ENCODE results near the gene AREG.

Gene AREG

GRCh38 chr4:74456056-74456744, 11.3 kb downstream of the AREG start:
- no peak for DNase-seq (ENCODE audit: extremely low spot score, insufficient read length, low read depth)
- FAIRE-seq = no peak

DNA sequence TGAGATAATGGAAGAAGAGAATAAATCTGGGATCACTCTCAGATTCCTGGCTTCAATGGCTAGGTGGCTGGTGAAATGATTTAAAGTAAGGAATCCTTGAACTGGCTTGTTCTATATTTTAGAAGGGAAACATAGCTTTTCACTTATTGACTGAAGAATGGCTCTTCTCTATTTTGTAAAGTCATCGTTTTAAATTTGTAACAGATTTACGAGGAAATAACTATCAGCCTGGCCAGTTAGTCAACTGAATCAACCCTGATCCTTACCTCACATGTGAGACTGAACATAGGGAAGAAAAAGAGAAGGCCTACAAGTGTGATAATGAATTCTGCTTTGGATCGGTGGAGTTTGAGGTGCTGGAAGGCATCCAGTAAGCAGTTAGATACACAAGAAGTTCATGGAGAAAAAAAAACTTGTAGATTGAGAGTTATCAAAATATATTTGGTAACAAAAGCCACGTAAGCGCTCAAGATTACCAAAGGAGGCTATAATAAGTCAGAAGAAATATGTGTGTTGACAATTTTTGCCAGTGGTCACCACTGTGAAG, 12.0 kb downstream of the AREG start:
- DNase-seq (ENCODE audit: extremely low spot score, insufficient read length, low read depth) (no peak), FAIRE-seq (no peak)

DNA sequence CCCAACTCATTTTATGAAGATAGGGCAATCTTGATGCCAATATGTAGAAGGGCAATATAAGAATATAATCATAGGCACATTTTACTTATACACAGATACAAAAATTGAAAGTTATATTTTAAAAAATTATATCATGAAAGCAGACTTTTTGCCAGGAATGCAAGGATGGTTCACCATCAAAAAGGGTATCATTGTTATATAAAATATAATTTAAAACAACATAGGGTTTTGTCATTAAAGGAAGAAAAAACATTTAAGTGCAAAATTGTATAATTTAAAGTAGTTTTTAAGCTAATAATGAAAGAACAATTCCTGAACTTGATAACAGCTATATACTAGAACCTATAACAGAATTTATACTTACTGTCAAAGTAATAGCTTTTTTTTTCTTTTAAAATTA, 15.9 kb downstream of the AREG start:
- FAIRE-seq (no peak), DNase-seq (ENCODE audit: extremely low spot score, insufficient read length, low read depth) (no peak)

DNA sequence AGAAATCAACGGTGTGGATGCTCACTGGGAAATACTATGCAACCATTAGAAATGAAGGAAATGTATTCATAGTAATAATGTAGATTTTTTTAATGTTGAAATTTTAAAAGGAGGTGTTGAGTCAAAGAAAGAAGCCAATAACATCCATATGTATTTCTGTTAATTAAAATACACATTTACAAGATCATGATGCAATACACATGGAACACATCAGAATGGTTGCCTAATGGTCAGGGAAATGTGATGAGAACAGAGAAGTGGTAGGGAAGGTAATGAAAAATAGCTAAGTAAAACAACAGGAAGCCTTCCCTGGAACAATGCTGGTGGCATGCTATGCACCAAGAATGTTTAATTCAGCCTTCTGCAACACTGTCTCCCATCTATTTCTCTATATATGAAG, 18.2 kb downstream of the AREG start:
- DNase-seq (ENCODE audit: extremely low spot score, insufficient read length, low read depth) = no peak
- FAIRE-seq = no peak

GRCh38 chr4:74464291-74464690, 19.4 kb downstream of the AREG start:
- FAIRE-seq = no peak
- no peak for DNase-seq (ENCODE audit: extremely low spot score, insufficient read length, low read depth)

GRCh38 chr4:74466242-74466641, 21.3 kb downstream of the AREG start:
- no peak for FAIRE-seq

GRCh38 chr4:74471264-74471663, 26.3 kb downstream of the AREG start:
- DNase-seq (ENCODE audit: extremely low spot score, insufficient read length, low read depth) = no peak
- FAIRE-seq = no peak

More at GRCh38 chr4:74466242-74466641, 21.3 kb downstream of the AREG start:
- no peak for DNase-seq (ENCODE audit: extremely low spot score, insufficient read length, low read depth)

DNA sequence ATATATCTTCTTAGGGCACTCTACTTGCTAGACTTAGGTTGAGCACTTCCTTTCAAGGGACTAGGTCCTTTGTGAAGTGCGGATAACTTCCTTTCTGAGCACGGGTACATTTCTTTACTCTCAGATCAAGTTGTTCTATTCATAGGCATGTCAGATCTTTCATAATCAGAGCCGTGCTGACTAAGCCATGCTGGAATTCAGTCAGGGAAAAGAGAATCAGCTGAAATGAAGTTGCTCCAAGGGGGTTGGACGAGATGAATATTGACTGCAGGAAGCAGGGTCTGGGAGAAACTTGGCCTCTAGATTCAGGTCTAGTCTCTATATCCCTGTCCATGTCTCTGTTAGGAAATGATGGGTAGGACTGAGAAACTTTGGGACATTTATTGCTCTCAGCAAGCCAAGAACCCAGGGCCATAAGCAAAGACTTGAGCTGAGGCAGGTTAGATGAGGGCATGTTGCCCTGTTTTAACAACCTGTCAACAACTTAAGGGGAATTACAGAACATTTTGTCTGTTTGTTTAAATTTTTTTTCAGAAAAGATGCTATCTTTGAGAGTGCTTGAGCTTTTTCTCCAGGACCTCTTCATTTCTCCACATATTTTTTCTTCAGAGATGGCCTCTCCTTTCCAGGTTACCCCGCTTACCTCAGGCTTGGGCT, 28.3 kb downstream of the AREG start:
- DNase-seq (ENCODE audit: extremely low spot score, insufficient read length, low read depth) = no peak

GRCh38 chr4:74474345-74475090, 29.6 kb downstream of the AREG start:
- DNase-seq (ENCODE audit: extremely low spot score, insufficient read length, low read depth) (no peak), FAIRE-seq (no peak)

More for the DNA sequence above, 28.3 kb downstream of the AREG start:
- no peak for FAIRE-seq

DNA sequence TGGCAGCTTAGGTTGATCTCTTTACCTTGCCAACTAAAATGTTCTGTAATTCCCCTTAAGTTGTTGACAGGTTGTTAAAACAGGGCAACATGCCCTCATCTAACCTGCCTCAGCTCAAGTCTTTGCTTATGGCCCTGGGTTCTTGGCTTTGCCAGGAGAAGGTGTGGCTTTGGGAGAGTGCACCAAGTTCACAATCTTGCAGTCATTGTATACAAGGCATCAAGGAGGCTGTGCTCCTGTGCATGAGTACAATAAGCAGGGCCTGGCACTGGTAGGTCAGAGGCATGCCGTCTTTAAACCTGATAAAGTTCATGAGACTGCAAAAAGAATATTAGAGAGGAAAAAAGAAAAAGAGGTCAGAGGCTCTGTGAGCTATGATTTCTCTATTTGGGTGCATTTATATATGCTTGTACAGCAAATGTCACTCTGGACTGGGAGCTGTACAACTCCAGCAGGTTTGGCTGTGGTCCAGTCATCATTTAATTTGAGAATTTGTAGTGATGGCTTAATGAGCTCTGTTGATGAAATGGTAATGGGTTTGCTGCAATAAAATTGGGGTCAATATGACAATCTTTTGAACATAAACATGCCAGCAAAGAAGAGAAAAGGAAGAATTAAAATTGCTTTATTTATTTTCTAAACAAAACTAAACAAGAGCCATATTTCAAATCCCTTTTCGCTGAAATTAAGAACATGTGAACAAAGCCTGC, 30.3 kb downstream of the AREG start:
- FAIRE-seq = no peak
- no peak for DNase-seq (ENCODE audit: extremely low spot score, insufficient read length, low read depth)

- no peak for FAIRE-seq
- no peak for DNase-seq (ENCODE audit: extremely low spot score, insufficient read length, low read depth)
Observed at GRCh38 chr4:74475946-74476345, 31.0 kb downstream of the AREG start.

DNA sequence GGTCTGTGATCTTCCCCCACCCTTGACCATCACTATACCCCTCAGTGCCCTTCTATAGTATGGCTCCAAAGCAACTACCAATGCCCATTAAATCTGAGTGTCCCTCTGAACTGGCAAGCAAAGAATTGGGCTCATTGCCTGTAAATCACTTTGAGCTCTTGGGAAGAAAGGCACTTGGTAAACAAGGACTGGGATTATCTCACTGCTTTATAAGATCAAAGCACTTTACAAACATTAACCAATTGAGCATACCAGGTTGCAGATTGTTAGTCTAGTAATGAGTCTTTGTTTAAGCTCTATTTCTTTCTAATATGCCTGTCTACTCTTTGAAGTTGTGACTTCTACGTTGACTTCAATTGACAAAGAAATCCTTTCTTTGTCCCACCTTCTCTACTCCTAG, 34.1 kb downstream of the AREG start:
- no peak for DNase-seq (ENCODE audit: extremely low spot score, insufficient read length, low read depth)
- FAIRE-seq = no peak

DNA sequence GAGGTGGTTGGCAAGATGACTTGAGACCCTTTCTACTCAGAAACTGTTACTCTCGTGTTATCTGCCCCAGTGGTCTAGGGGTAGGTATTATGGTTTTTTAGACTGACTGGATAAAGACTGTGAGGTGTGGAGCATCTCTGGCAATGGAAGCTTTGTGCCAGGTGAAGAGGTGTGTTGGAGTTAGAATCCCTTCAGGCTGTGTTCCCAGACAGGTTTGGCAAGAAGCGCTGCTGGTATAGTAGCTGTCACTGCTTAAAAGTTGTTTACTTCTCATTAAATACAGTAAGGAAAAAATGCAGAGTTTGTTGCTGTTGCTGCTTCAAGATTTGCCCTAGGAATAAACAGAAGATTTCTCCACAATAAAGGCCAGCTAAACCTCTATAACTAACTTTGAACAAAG, 35.3 kb downstream of the AREG start:
- DNase-seq (ENCODE audit: extremely low spot score, insufficient read length, low read depth) (no peak), FAIRE-seq (no peak)

GRCh38 chr4:74481891-74482609, 37.1 kb downstream of the AREG start:
- no peak for FAIRE-seq

GRCh38 chr4:74483226-74483911, 38.4 kb downstream of the AREG start:
- no peak for DNase-seq (ENCODE audit: extremely low spot score, insufficient read length, low read depth)
- FAIRE-seq = no peak

More at GRCh38 chr4:74481891-74482609, 37.1 kb downstream of the AREG start:
- DNase-seq (ENCODE audit: extremely low spot score, insufficient read length, low read depth) = no peak

DNA sequence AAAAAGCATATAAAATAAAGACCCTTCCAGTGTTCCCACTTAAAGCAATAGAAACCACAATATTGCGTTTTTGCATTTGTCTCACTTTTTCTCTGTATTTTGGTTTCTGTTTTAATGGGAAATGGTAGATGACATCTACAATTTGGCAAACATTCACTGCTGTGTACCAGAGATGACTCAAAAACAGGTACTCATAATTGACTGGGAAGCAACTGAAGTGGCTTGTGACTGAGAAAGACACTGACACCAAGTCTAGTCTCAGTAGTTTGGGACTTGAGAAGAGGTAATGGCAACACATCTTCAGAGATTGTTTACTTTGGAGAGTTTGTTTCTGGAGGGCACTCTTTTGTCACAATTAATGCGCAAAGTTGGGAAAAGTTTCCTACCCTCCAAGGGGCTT, 42.0 kb downstream of the AREG start:
- FAIRE-seq (no peak), DNase-seq (ENCODE audit: extremely low spot score, insufficient read length, low read depth) (no peak)

GRCh38 chr4:74487771-74488170, 42.8 kb downstream of the AREG start:
- no peak for DNase-seq (ENCODE audit: extremely low spot score, insufficient read length, low read depth)
- no peak for FAIRE-seq

GRCh38 chr4:74490736-74491135, 45.8 kb downstream of the AREG start:
- no peak for FAIRE-seq
- no peak for DNase-seq (ENCODE audit: extremely low spot score, insufficient read length, low read depth)
